ENCODE data around the gene OXT.

OXT gene

GRCh38 chr20:3084283-3084985 lies 13.0 kb downstream of the OXT start, which contains the start of gene AVP:
AVP (minus strand) TSS chr20:3084724; CDS start chr20:3084674, 50 bp downstream.
- in situ Hi-C loops (cut with MboI; ENCODE audit: low sequenced_read_pairs), result no loop called here

DNA sequence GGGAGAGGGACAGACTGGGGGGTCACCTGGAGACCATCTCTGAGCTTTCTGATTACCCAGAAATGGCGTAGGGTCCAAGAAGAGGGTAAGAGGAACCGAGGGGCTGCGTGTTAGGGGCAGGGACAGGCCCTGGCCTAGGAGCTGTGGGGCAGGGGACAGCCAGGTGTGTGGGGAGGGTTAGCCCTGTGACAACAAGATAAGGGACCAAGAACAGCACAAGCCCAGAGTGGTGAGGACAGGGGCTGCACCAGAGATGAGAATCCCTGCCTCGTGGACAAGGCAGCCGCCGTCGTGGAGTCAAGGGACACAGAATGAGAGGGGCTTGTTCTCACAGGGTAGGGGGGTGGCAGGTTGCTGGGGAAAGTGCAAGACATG lies 13.6 kb downstream of the OXT start:
- in situ Hi-C loops (cut with MboI; ENCODE audit: low sequenced_read_pairs), result no loop called here

GRCh38 chr20:3085571-3086072 lies 14.2 kb downstream of the OXT start:
- in situ Hi-C loops (cut with MboI; ENCODE audit: low sequenced_read_pairs), result no loop called here

GRCh38 chr20:3088031-3088430 lies 16.6 kb downstream of the OXT start:
- in situ Hi-C loops (cut with MboI; ENCODE audit: low sequenced_read_pairs), result no loop called here

DNA sequence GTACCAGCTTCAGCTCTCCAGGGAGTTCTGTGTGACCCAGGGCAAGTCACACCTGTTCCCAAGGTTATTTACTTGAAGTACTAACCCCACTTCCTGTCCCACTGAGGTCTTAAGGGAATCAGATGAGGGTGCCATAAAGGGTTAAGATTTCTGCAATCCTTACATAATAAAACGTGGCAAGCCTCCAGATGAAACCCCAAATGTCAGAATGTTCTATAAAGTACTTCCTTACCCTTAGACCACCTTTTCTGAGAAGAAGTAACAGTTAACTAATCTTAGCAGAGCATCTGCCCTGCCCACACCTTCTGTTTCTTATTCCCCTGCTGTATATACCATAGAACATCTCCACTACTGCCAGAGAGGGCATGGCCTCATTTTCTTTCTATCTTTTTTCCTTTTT lies 19.1 kb downstream of the OXT start:
- in situ Hi-C loops (cut with MboI; ENCODE audit: low sequenced_read_pairs), result no loop called here

DNA sequence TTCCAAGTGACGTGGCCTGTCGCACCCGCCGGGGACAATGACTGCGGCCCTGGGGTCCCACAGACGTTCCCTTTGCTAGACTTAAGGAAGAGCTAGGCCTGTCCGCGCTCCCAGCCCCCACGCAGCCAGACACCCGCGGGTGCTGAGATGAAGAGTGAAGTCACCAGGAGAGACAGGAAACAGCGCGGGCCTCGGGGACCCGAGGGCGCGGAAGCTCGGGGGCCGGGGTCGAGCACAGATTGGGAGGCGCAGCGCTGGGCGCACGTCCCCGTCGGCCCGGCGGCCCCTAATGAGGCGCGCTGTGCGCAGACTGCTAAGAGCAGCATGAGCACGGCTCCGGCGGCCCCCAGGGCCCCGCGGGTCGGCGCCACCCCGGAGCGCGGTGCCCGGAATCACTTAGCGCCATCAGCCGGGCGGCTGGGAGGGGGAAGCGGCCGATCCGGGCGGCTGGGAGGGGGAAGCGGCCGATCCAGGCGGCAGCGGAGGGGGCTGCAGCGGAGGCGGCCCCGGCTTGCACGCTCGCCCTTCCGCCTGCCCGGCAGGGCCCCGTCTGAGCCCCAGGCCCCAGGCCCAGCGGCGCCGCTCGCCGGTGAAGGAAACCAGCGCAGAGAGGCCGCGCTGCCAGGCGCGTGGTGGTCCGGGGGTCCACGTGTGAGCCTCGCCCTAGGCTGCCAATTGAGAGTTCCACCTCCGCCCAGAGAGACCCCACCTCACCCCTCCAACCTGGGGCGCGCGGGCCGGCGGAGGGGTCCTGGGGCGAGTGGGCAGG lies 21.4 kb downstream of the OXT start:
- in situ Hi-C loops (cut with MboI; ENCODE audit: low sequenced_read_pairs), result no loop called here

DNA sequence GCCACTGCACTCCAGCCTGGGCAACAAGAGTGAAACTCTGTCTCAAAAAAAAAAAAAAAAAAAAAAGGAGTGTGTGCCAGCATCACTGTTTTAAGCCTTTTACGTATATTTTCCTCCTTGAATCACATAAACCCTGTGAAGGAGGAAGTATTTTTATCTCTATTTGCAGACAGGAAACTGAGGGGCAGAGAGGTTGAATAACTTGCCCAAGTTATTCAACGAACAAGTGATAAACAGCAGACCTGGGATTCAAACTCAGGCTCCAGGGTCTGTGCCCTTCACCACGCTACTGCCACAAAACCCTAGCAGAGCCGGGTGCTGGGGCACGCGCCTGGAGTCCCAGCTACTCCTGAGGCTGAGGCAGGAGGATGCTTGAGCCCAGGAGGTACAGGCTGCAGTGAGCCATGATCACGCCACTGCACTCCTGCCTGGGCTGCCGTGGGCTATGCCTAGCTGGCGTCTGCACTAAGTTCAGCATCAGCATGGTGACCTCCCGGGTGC lies 22.5 kb downstream of the OXT start:
- in situ Hi-C loops (cut with MboI; ENCODE audit: low sequenced_read_pairs), result no loop called here

- in situ Hi-C loops (cut with MboI; ENCODE audit: low sequenced_read_pairs), result no loop called here
These were observed 23.6 kb downstream of the OXT start for GRCh38 chr20:3094848-3095629.

DNA sequence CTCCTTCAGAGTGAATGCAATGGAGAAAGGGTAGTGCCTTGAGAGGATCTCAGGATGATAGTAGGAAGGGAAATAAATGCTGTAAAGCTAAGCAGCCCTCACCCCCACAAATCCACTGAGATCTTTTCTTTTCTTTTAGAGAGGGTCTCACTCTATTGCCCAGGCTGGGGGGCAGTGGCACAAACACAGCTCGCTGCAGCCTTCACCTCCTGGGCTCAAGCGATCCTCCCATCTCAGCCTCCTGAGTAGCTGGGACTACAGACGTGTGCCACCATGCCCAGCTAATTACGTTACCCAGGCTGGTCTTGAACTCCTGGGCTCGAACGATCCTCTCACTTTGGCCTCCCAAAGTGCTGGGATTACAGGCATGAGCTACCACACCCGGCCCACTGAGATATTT lies 29.1 kb downstream of the OXT start:
- in situ Hi-C loops (cut with MboI; ENCODE audit: low sequenced_read_pairs), result no loop called here

DNA sequence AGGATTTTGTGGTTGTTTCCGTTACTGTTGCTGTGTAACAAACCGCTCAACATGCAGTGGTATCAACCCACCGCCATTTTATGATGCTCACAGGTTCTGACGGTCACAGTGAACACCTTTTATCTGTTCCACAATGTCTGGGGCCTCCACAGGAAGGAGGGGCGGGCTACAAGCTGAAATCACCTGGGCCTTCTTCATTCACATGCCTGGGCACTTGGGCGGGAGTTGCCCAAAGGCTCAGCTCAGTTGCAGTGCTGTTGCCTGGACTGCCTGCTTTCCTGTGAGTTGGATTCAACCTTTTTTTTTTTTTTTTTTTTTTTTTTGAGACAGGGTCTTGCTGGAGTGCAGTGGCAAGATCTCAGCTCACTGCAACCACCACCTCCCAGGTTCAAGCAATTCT lies 29.8 kb downstream of the OXT start:
- in situ Hi-C loops (cut with MboI; ENCODE audit: low sequenced_read_pairs), result no loop called here

GRCh38 chr20:3101737-3102574 lies 30.5 kb downstream of the OXT start:
- in situ Hi-C loops (cut with MboI; ENCODE audit: low sequenced_read_pairs), result no loop called here

DNA sequence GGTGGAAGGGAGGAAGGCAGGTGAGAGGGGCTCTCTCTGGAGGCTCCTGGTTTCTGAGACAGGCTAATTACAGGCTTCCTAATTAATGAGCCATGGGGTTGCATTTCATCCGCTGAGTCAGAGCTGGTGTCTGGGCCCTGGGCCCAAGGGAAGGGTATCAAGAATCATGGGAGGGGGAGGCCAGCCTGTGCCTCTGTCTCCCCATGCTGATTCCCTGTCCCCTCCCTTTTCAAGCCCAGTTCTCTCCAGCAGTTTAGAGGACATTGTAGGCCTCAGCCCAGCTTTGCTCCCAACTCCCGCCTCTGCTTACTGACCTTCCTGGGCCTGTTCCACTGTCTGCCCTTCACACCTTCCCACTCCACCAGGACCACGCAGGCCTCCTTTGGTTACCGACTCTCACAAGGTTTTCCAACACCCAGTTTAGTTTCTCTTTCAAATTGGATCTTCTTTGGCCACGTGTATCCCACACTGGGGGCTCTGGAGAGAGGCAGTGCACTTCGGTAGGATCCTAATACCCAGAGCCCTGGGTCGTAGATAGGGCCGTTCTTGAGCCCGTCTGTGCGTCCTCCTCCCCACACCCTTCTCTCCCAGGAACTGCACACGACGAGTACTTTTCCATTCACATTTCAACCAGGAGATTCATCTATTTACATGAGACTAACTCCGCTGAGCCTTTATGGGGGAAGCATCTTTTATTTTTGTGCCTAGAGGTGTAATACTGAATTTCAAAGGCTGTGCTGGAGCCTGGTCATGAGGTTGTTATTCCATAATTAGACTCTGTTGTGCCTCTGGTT lies 31.4 kb downstream of the OXT start:
- in situ Hi-C loops (cut with MboI; ENCODE audit: low sequenced_read_pairs), result no loop called here

- in situ Hi-C loops (cut with MboI; ENCODE audit: low sequenced_read_pairs), result no loop called here
These were observed 32.1 kb downstream of the OXT start for GRCh38 chr20:3103369-3104032.

- in situ Hi-C loops (cut with MboI; ENCODE audit: low sequenced_read_pairs), result no loop called here
These were observed 34.1 kb downstream of the OXT start for GRCh38 chr20:3105256-3106137.

DNA sequence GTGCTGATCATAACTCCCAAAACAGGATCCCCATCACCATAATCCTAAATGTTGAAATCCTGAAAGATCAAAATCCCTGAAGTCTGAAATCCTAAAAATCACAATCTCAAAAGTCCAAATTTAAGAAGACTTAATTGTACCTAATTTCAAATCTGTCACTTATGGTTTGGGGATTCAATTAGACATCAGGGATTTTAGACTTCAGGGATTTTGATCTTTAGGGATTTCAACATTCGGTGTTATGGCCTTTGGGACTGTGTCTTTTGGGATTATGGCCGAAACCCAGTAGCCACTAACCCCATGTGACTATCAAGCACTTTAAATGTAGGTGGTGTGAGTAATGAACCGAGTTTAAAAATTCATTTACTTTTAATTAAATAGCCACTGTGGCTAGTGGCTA lies 34.8 kb downstream of the OXT start:
- in situ Hi-C loops (cut with MboI; ENCODE audit: low sequenced_read_pairs), result no loop called here

- in situ Hi-C loops (cut with MboI; ENCODE audit: low sequenced_read_pairs), result no loop called here
These were observed 35.4 kb downstream of the OXT start for GRCh38 chr20:3106658-3107463.

- in situ Hi-C loops (cut with MboI; ENCODE audit: low sequenced_read_pairs), result no loop called here
These were observed 36.1 kb downstream of the OXT start for GRCh38 chr20:3107464-3108025.
